ENCODE data around the gene TMEM9. TPM values are rescaled to one million over a fixed set of nuclear protein-coding genes. Genes with fewer than 3 reads are reported as not detected.

Gene TMEM9
- total RNA-seq, 2 donors from 2014 or later = 131 to 164 TPM

GRCh38 chr1:201094832-201095231, 59.4 kb downstream of the TMEM9 start:
- intact Hi-C loops (cut with DNase I) = no loop called here
- TF ChIP-seq POLR2AphosphoS5 (IDR thresholded peaks at IDR 0.05) = no peak
- TF ChIP-seq CTCF (IDR thresholded peaks at IDR 0.05) = no peak
- TF ChIP-seq POLR2A (IDR thresholded peaks at IDR 0.05) = no peak

DNA sequence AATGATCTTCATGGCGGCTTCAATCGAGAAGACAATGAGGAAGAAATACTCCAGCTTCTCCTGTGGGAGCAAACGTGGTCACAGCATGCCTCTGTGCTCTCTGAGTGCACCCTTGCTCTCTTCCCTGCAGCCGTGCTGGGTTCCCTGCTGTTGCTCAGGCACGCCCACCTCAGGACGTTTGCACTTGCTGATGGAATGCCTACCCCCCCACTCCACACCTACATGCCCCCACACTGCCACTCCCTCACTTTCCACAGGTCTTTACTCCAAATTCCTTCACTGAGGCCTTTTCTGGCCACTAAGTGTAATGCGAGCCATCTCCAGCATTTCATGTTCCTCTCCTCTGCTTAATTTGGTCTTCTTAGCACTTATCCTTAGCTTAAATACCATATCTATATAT, 60.3 kb downstream of the TMEM9 start:
- intact Hi-C loops (cut with DNase I) = no loop called here
- TF ChIP-seq CTCF (IDR thresholded peaks at IDR 0.05) (no peak), POLR2A (IDR thresholded peaks at IDR 0.05) (no peak), POLR2AphosphoS5 (IDR thresholded peaks at IDR 0.05) (no peak)
- 80% methylated on average over 7 of the region's 7 CpGs for WGBS

More at GRCh38 chr1:201094832-201095231, 59.4 kb downstream of the TMEM9 start:
- H3K27ac ChIP-seq = no peak overlapping the region
- no peaks in the 10 kb centered on the region for H3K27me3 ChIP-seq (replicated peaks; ENCODE audit: insufficient read depth)
- no peaks in the 10 kb centered on the region for H3K9me3 ChIP-seq
- H3K4me3 ChIP-seq = no peak overlapping the region
- WGBS = 57% methylated on average over 4 of the region's 4 CpGs
- no peak for DNase-seq (ENCODE audit: low spot score)
- H3K4me1 ChIP-seq (replicated peaks) = no peaks in the 10 kb centered on the region
- no peaks in the 10 kb centered on the region for H3K36me3 ChIP-seq

GRCh38 chr1:201093561-201093960, 60.7 kb downstream of the TMEM9 start:
- no peak for DNase-seq (ENCODE audit: low spot score)
- no peak overlapping the region for H3K27ac ChIP-seq
- H3K36me3 ChIP-seq = no peaks in the 10 kb centered on the region
- no peak overlapping the region for H3K4me3 ChIP-seq
- H3K27me3 ChIP-seq (replicated peaks; ENCODE audit: insufficient read depth) = no peaks in the 10 kb centered on the region
- intact Hi-C loops (cut with DNase I) = no loop called here
- no peaks in the 10 kb centered on the region for H3K4me1 ChIP-seq (replicated peaks)
- no peaks in the 10 kb centered on the region for H3K9me3 ChIP-seq
- TF ChIP-seq CTCF (IDR thresholded peaks at IDR 0.05) (no peak), POLR2A (IDR thresholded peaks at IDR 0.05) (no peak), POLR2AphosphoS5 (IDR thresholded peaks at IDR 0.05) (no peak)
- 87% methylated on average over 7 of the region's 7 CpGs for WGBS

More for the DNA sequence above, 60.3 kb downstream of the TMEM9 start:
- no peak overlapping the region for H3K4me3 ChIP-seq
- no peaks in the 10 kb centered on the region for H3K9me3 ChIP-seq
- H3K27ac ChIP-seq = no peak overlapping the region
- H3K4me1 ChIP-seq (replicated peaks) = no peaks in the 10 kb centered on the region
- no peak for DNase-seq (ENCODE audit: low spot score)
- H3K36me3 ChIP-seq = no peaks in the 10 kb centered on the region
- no peaks in the 10 kb centered on the region for H3K27me3 ChIP-seq (replicated peaks; ENCODE audit: insufficient read depth)

DNA sequence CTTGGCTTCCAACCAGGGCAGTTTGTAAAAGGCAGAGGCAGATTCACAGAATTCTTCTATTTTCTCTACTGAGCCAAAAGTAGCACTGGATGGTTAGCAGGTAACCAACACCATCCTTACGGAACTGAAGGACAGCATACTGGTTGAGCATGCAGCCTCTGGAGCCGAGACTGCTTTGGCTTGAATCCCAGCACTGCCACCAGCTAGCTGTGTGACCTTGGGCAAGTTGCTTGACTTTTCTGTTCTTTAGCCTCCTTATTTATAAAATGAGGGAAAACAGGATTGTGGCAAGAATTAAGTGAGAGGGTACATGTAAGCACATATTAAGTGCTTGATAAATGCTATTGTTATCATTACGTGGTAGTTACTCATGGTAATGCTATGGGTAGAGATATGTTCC, 61.5 kb downstream of the TMEM9 start:
- Histone ChIP-seq H3K36me3 (no peaks in the 10 kb centered on the region), H3K4me3 (no peak overlapping the region)
- DNase-seq (ENCODE audit: low spot score) = no peak

More for the DNA sequence above, 61.5 kb downstream of the TMEM9 start:
- H3K9me3 ChIP-seq = no peaks in the 10 kb centered on the region
- no peaks in the 10 kb centered on the region for H3K27me3 ChIP-seq (replicated peaks; ENCODE audit: insufficient read depth)
- H3K27ac ChIP-seq = no peak overlapping the region
- intact Hi-C loops (cut with DNase I) = no loop called here
- no peak for TF ChIP-seq CTCF (IDR thresholded peaks at IDR 0.05)
- no peak for TF ChIP-seq POLR2A (IDR thresholded peaks at IDR 0.05)
- TF ChIP-seq POLR2AphosphoS5 (IDR thresholded peaks at IDR 0.05) = no peak
- WGBS = 65% methylated on average over 3 of the region's 3 CpGs
- no peaks in the 10 kb centered on the region for H3K4me1 ChIP-seq (replicated peaks)
